PC-9 (cell line): ENCODE results near the gene TRAPPC5. TPM values are rescaled to one million over a fixed set of nuclear protein-coding genes. Genes with fewer than 3 reads are reported as not detected.

ENCODE experiments used
- BruUV-seq: library from RNA; stranded (reverse); fragments of 400-500 nt; replicated peaks from 2 replicates; lab custom pipeline; 2021; lab: Mats Ljungman, UMichigan
- CTCF ChIA-PET: fragments of 300-600 bp; sonication (Branson Sonifier 250); formaldehyde crosslinking; loops from one replicate; lab custom pipeline; 2022; ENCODE audit warnings: antibody characterized with exemption; lab: Charles Lee
- POLR2A ChIA-PET: fragments of 300-600 bp; sonication (Branson Sonifier 250); formaldehyde crosslinking; loops from one replicate; lab custom pipeline; 2022; ENCODE audit warnings: antibody characterized with exemption; ENCODE audit not compliant: unreplicated experiment; lab: Charles Lee
- DNase-seq, 2 experiments: peaks; one replicate each; pipeline versions ENCODE4 v3.0.0 to v3.0.0-alpha.2; 2015 to 2022; ENCODE audit warnings: mixed read lengths in 1 of 2
- H2AFZ ChIP-seq: fragments of 200-600 bp; sonication (generic); 2 replicates; pipeline ENCODE4 v1.8.1; 2017; ENCODE audit warnings: antibody characterized with exemption
- H3F3A ChIP-seq: fragments of 200-600 bp; sonication (generic); 2 replicates; pipeline ENCODE4 v1.8.1; 2017; ENCODE audit warnings: antibody characterized with exemption, mild to moderate bottlenecking, low read depth; ENCODE audit not compliant: insufficient read depth
- H3K27ac ChIP-seq: fragments of 200-600 bp; sonication (generic); 2 replicates; pipeline ENCODE4 v1.6.1; 2016; ENCODE audit warnings: mixed run types
- H3K27me3 ChIP-seq: fragments of 200-600 bp; sonication (generic); 2 replicates; pipeline ENCODE4 v1.6.1; 2016; ENCODE audit warnings: low read depth, mixed run types; ENCODE audit not compliant: insufficient read depth
- H3K36me3 ChIP-seq: fragments of 200-600 bp; sonication (generic); 2 replicates; pipeline ENCODE4 v1.6.1; 2016; ENCODE audit warnings: low read depth, mixed run types
- H3K4me1 ChIP-seq: fragments of 200-600 bp; sonication (generic); replicated peaks from 2 replicates; pipeline ENCODE4 v1.6.1; 2016; ENCODE audit warnings: mixed run types; ENCODE audit not compliant: insufficient read depth
- H3K4me2 ChIP-seq: fragments of 200-600 bp; sonication (generic); 2 replicates; pipeline ENCODE4 v1.6.1; 2017; ENCODE audit warnings: mixed run types
- H3K4me3 ChIP-seq: fragments of 200-600 bp; sonication (generic); 2 replicates; pipeline ENCODE4 v1.6.1; 2016; ENCODE audit warnings: mixed run types
- H3K79me2 ChIP-seq: fragments of 200-600 bp; sonication (generic); 2 replicates; pipeline ENCODE4 v1.6.1; 2017; ENCODE audit warnings: low read depth, mixed run types
- H3K9me2 ChIP-seq: fragments of 200-600 bp; sonication (generic); 2 replicates; pipeline ENCODE4 v1.8.1; 2017; ENCODE audit warnings: mild to moderate bottlenecking; ENCODE audit not compliant: insufficient read depth
- H3K9me3 ChIP-seq: fragments of 200-600 bp; sonication (generic); 2 replicates; pipeline ENCODE4 v1.8.1; 2016; ENCODE audit warnings: low read depth; ENCODE audit not compliant: insufficient read depth
- H4K20me1 ChIP-seq: fragments of 200-600 bp; sonication (generic); 2 replicates; pipeline ENCODE4 v1.8.1; 2017; ENCODE audit not compliant: insufficient read depth
- EZH2 ChIP-seq: fragments of 200-600 bp; sonication (generic); IDR thresholded peaks from 2 replicates; pipeline ENCODE4 v1.8.0; 2017; ENCODE audit warnings: antibody characterized with exemption, low read depth
- intact Hi-C: fragments of 100-400 bp; cut with micrococcal nuclease; formaldehyde crosslinking; loops from one replicate; pipeline ENCODE4 v1.10.0; 2022; ENCODE audit not compliant: unreplicated experiment
- total RNA-seq: library from RNA; stranded (reverse); gene quantifications from 2 replicates; pipeline ENCODE4 v1.2.3, GENCODE V29; 2021
- TF ChIP-seq, protein P1 (sequence below): fragments of 200-600 bp; sonication (generic); conservative IDR thresholded peaks from 2 replicates; pipeline ENCODE4 v1.6.1; 2017; ENCODE audit warnings: mixed run types, antibody characterized with exemption, mild to moderate bottlenecking, moderate library complexity

Gene TRAPPC5
- total RNA-seq, 1 experiment from 2014 or later, result 103 TPM

DNA sequence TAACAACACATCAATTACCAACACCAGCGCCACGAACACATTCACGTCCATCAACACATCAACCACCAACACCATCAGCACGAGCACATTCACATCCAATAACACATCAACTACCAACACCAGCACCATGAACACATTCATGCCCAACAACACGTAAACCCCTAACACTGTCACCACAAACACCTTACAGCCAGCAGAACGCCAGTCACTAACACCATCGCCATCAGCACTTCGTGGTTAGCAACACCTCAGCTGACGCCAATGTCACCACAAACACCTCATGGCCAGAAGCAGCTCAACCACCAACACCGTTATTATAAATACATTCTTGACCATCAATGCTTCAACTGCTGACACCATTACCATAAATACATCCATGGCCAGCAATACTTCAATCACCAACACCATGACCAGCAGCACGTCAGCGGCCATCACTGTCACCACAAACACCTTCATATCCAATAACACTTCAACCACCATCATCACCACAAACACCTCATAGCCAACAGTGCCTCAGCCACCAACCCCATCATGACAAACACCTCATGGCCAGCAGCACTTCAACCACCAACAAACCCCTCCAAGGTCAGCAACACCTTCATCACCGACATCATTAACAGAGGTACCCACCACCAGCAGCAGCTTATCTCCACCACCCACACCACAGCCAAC lies 11.9 kb downstream of the TRAPPC5 start:
- Histone ChIP-seq H3K4me2 (no peak overlapping the region), H3K4me1 (no peaks in the 10 kb centered on the region), H3K36me3 (no peaks in the 10 kb centered on the region), H3K9me3 (no peaks in the 10 kb centered on the region), H3K27me3 (peaks cover 66% of the 10 kb centered on the region), H4K20me1 (no peaks in the 10 kb centered on the region), H3K4me3 (no peak overlapping the region), H3F3A (no peaks in the 10 kb centered on the region), H3K27ac (no peak overlapping the region), H3K9me2 (no peaks in the 10 kb centered on the region), H2AFZ (no peak overlapping the region), H3K79me2 (no peaks in the 10 kb centered on the region)
- intact Hi-C loops, result no loop called here
- ChIA-PET CTCF (no interaction called here), POLR2A (no interaction called here)
- BruUV-seq, result no TSS peak
- TF ChIP-seq, protein P1, sequence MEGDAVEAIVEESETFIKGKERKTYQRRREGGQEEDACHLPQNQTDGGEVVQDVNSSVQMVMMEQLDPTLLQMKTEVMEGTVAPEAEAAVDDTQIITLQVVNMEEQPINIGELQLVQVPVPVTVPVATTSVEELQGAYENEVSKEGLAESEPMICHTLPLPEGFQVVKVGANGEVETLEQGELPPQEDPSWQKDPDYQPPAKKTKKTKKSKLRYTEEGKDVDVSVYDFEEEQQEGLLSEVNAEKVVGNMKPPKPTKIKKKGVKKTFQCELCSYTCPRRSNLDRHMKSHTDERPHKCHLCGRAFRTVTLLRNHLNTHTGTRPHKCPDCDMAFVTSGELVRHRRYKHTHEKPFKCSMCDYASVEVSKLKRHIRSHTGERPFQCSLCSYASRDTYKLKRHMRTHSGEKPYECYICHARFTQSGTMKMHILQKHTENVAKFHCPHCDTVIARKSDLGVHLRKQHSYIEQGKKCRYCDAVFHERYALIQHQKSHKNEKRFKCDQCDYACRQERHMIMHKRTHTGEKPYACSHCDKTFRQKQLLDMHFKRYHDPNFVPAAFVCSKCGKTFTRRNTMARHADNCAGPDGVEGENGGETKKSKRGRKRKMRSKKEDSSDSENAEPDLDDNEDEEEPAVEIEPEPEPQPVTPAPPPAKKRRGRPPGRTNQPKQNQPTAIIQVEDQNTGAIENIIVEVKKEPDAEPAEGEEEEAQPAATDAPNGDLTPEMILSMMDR, result no peak
- no peak for TF ChIP-seq EZH2
- no peak for DNase-seq

DNA sequence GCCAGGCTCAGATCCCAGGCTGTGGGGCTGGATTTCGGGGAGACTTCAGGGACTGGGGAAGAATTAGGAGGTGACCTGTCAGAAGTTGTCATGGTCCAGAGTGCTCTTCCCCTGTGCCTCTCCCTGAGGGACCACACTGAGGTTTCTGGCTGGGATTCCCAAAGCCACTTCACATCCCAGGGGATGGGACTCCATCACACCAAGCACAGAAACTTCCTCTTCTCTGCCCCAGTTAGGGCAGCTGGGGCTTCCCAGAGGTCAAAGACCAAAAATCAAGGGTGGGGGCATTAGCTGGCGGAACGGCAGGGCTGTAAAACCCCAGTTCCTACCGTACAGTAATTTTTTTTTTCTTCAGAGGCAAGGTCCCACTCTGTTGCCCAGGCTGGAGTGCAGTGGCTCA lies 13.9 kb downstream of the TRAPPC5 start:
- H3K4me1 ChIP-seq, result no peaks in the 10 kb centered on the region

DNA sequence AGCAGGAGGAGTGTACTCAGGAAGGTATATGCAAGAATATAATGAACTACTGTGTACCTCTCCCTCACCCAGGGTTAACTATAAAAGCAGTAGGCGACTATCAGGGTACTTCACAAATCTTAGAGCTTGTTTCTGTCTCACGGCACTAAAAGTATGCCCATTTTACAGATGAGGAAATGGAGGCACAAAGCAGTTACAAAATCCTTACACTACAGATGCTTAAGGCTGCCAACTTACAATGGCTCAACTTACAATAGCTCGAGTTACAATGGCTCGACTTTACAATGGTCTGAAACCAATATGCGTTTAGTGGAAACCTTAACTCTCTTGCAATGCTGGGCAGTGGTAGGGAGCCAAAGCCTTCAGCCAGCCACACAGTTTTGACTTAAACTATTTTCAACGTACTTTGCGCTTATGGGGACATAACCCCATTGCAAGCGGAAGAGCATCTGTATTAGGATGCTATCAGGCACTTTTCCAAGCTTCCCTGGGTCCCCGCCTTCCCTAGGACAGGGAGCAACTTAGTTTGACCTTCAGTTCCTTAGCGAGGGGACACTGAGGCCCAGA lies 17.2 kb downstream of the TRAPPC5 start:
- no peaks in the 10 kb centered on the region for H3K79me2 ChIP-seq
- no peak overlapping the region for H3K27ac ChIP-seq
- no peak overlapping the region for H3K4me3 ChIP-seq
- no peaks in the 10 kb centered on the region for H3K36me3 ChIP-seq
- CTCF ChIA-PET, result interaction anchor here (0.6 kb wide), 1 partner anchor 598 kb away, joined by 3 read pairs; no protein-coding TSS in a partner anchor
- intact Hi-C loops, result no loop called here
- POLR2A ChIA-PET, result no interaction called here
- no peaks in the 10 kb centered on the region for H3K9me2 ChIP-seq
- no TSS peak for BruUV-seq
- no peaks in the 10 kb centered on the region for H4K20me1 ChIP-seq
- peaks cover 7% of the 10 kb centered on the region; the same call in 1 of the 2 replicates for H3F3A ChIP-seq
- H3K4me2 ChIP-seq, result no peak overlapping the region
- no peaks in the 10 kb centered on the region for H3K4me1 ChIP-seq
- no peak for DNase-seq
- H3K9me3 ChIP-seq, result no peaks in the 10 kb centered on the region
- TF ChIP-seq, protein P1, result no peak
- TF ChIP-seq EZH2, result no peak
- peaks cover 76% of the 10 kb centered on the region for H3K27me3 ChIP-seq
- no peak overlapping the region for H2AFZ ChIP-seq

More for the DNA sequence above, 13.9 kb downstream of the TRAPPC5 start:
- TF ChIP-seq EZH2, result no peak
- TF ChIP-seq, protein P1, result no peak
- POLR2A ChIA-PET, result no interaction called here
- Histone ChIP-seq H3K36me3 (no peaks in the 10 kb centered on the region), H4K20me1 (no peaks in the 10 kb centered on the region), H3K9me2 (no peaks in the 10 kb centered on the region), H2AFZ (no peak overlapping the region), H3K79me2 (no peaks in the 10 kb centered on the region), H3F3A (no peaks in the 10 kb centered on the region), H3K27ac (no peak overlapping the region), H3K4me2 (no peak overlapping the region), H3K9me3 (no peaks in the 10 kb centered on the region), H3K27me3 (peaks cover 86% of the 10 kb centered on the region), H3K4me3 (no peak overlapping the region)
- no TSS peak for BruUV-seq
- DNase-seq, result no peak
- CTCF ChIA-PET, result no interaction called here
- intact Hi-C loops, result no loop called here
